WTC11 (cell line): ENCODE data around the gene KDM5B. TPM values are rescaled to one million over a fixed set of nuclear protein-coding genes. Genes with fewer than 3 reads are reported as not detected.

ENCODE experiments used
- ATAC-seq: fragments of 200-7000 bp; cut with Tn5 transposase; 2 replicates; pipeline ENCODE4 v1.10.0; 2021; ENCODE audit warnings: mild to moderate bottlenecking, moderate library complexity
- CTCF ChIA-PET: fragments of 300-600 bp; sonication (Branson Sonifier 250); formaldehyde crosslinking; loops from one replicate; lab custom pipeline; 2021; ENCODE audit warnings: antibody characterized with exemption; lab: Charles Lee
- POLR2A ChIA-PET: fragments of 350-600 bp; sonication (Branson Sonifier 250); formaldehyde crosslinking; loops from one replicate; lab custom pipeline; 2021; ENCODE audit warnings: antibody characterized with exemption; lab: Charles Lee
- DNase-seq: peaks from one replicate; pipeline ENCODE4 v3.0.0; 2021; ENCODE audit warnings: low spot score
- H3K27ac Mint-ChIP-seq: 2 replicates; pipeline ENCODE4 v1.8.0; 2021; ENCODE audit warnings: mixed read lengths
- H3K27me3 Mint-ChIP-seq: 2 replicates; pipeline ENCODE4 v1.8.0; 2021; ENCODE audit warnings: low read depth, mild to moderate bottlenecking, moderate library complexity, mixed read lengths
- H3K36me3 Mint-ChIP-seq: 2 replicates; pipeline ENCODE4 v1.8.0; 2021; ENCODE audit warnings: mixed read lengths
- H3K4me1 Mint-ChIP-seq: 2 replicates; pipeline ENCODE4 v1.8.0; 2022; ENCODE audit warnings: mixed read lengths
- H3K4me3 Mint-ChIP-seq: 2 replicates; pipeline ENCODE4 v1.8.0; 2021; ENCODE audit warnings: mild to moderate bottlenecking, moderate library complexity, mixed read lengths
- H3K9me3 Mint-ChIP-seq: 2 replicates; pipeline ENCODE4 v1.8.0; 2021; ENCODE audit warnings: mixed read lengths
- ATF1 ChIP-seq: sonication (generic); formaldehyde crosslinking; IDR thresholded peaks from 2 replicates; pipeline ENCODE4 v1.8.1; 2023; ENCODE audit warnings: mild to moderate bottlenecking, moderate library complexity, missing genetic modification reagents
- CBFB ChIP-seq: sonication (generic); formaldehyde crosslinking; IDR thresholded peaks from 2 replicates; pipeline ENCODE4 v1.8.1; 2022; ENCODE audit warnings: mild to moderate bottlenecking, low read depth, missing genetic modification reagents
- CREB1 ChIP-seq: sonication (generic); formaldehyde crosslinking; IDR thresholded peaks from 2 replicates; pipeline ENCODE4 v1.8.0; 2023; ENCODE audit warnings: mild to moderate bottlenecking, missing genetic modification reagents
- CREM ChIP-seq: sonication (generic); formaldehyde crosslinking; IDR thresholded peaks from 2 replicates; pipeline ENCODE4 v1.8.1; 2022; ENCODE audit warnings: mild to moderate bottlenecking, missing genetic modification reagents, moderate library complexity
- ESRRA ChIP-seq: sonication (generic); formaldehyde crosslinking; IDR thresholded peaks from 2 replicates; pipeline ENCODE4 v1.8.1; 2022; ENCODE audit warnings: mild to moderate bottlenecking, missing genetic modification reagents, borderline replicate concordance
- ETV6 ChIP-seq: sonication (generic); formaldehyde crosslinking; IDR thresholded peaks from 2 replicates; pipeline ENCODE4 v1.8.1; 2022; ENCODE audit warnings: mild to moderate bottlenecking, missing genetic modification reagents
- FOXP1 ChIP-seq: sonication (generic); formaldehyde crosslinking; IDR thresholded peaks from 2 replicates; pipeline ENCODE4 v1.8.0; 2022; ENCODE audit warnings: missing genetic modification reagents, mild to moderate bottlenecking, moderate library complexity, borderline replicate concordance
- IRF2 ChIP-seq: sonication (generic); formaldehyde crosslinking; IDR thresholded peaks from 2 replicates; pipeline ENCODE4 v1.8.0; 2022; ENCODE audit warnings: low read depth, missing genetic modification reagents, borderline replicate concordance
- NR1H2 ChIP-seq: sonication (generic); formaldehyde crosslinking; IDR thresholded peaks from 2 replicates; pipeline ENCODE4 v1.9.0; 2021; ENCODE audit warnings: mild to moderate bottlenecking, moderate library complexity, missing genetic modification reagents
- NR3C1 ChIP-seq: sonication (generic); formaldehyde crosslinking; conservative IDR thresholded peaks from 2 replicates; pipeline ENCODE4 v1.8.1; 2023; ENCODE audit warnings: low read depth, mild to moderate bottlenecking, missing genetic modification reagents
- RORB ChIP-seq: fragments of 250-450 bp; sonication (Bioruptor Pico); IDR thresholded peaks from 2 replicates; pipeline ENCODE4 v1.9.0; 2021; ENCODE audit warnings: mild to moderate bottlenecking
- SMAD3 ChIP-seq: sonication (generic); formaldehyde crosslinking; IDR thresholded peaks from 2 replicates; pipeline ENCODE4 v1.8.0; 2022; ENCODE audit warnings: missing genetic modification reagents, mild to moderate bottlenecking, borderline replicate concordance
- SMAD4 ChIP-seq: sonication (generic); formaldehyde crosslinking; IDR thresholded peaks from 2 replicates; pipeline ENCODE4 v1.8.0; 2022; ENCODE audit warnings: mild to moderate bottlenecking, missing genetic modification reagents
- SOX15 ChIP-seq: fragments of 250-450 bp; sonication (Bioruptor Pico); IDR thresholded peaks from 2 replicates; pipeline ENCODE4 v1.9.0; 2021; ENCODE audit warnings: mild to moderate bottlenecking
- SP1 ChIP-seq: sonication (generic); formaldehyde crosslinking; conservative IDR thresholded peaks from 2 replicates; pipeline ENCODE4 v1.8.1; 2022; ENCODE audit warnings: missing genetic modification reagents
- TP53 ChIP-seq: sonication (generic); formaldehyde crosslinking; IDR thresholded peaks from 2 replicates; pipeline ENCODE4 v1.8.1; 2023; ENCODE audit warnings: mild to moderate bottlenecking, missing genetic modification reagents
- ZNF138 ChIP-seq: sonication (generic); formaldehyde crosslinking; conservative IDR thresholded peaks from 2 replicates; pipeline ENCODE4 v1.8.1; 2022; ENCODE audit warnings: mild to moderate bottlenecking, moderate library complexity, missing genetic modification reagents
- ZNF532 ChIP-seq: fragments of 250-450 bp; sonication (Bioruptor Pico); IDR thresholded peaks from 2 replicates; pipeline ENCODE4 v1.9.0; 2021; ENCODE audit warnings: mild to moderate bottlenecking, borderline replicate concordance
- total RNA-seq: library from RNA; stranded (reverse); gene quantifications from 3 replicates; pipeline ENCODE4 v1.2.3, GENCODE V29; 2021
- TF ChIP-seq, protein P1 (sequence below): sonication (generic); formaldehyde crosslinking; IDR thresholded peaks from 2 replicates; pipeline ENCODE4 v1.8.1; 2023; ENCODE audit warnings: mild to moderate bottlenecking, missing genetic modification reagents, moderate library complexity
- TF ChIP-seq, protein P2 (sequence below): fragments of 250-450 bp; sonication (Bioruptor Pico); conservative IDR thresholded peaks from 2 replicates; pipeline ENCODE4 v1.9.0; 2021; ENCODE audit warnings: mild to moderate bottlenecking
- TF ChIP-seq, protein P3 (sequence below): sonication (generic); formaldehyde crosslinking; IDR thresholded peaks from 2 replicates; pipeline ENCODE4 v1.8.0; 2022; ENCODE audit warnings: mild to moderate bottlenecking, missing genetic modification reagents
- TF ChIP-seq, protein P4 (sequence below): fragments of 250-450 bp; sonication (Bioruptor Pico); IDR thresholded peaks from 2 replicates; pipeline ENCODE4 v1.9.0; 2021; ENCODE audit warnings: moderate library complexity, mild to moderate bottlenecking, inconsistent platforms, borderline replicate concordance
- TF ChIP-seq, protein P5 (sequence below): fragments of 200-600 bp; IDR thresholded peaks from 2 replicates; pipeline ENCODE4 v1.8.0; 2022; ENCODE audit warnings: antibody characterized with exemption

The KDM5B gene
- total RNA-seq, 1 experiment from 2014 or later: 222 TPM

- ChIA-PET POLR2A (interaction anchor here (0.6 kb wide), 2 partner anchors 37 to 93 kb away, joined by 4 read pairs; no protein-coding TSS in a partner anchor), CTCF (interaction anchor here (0.7 to 1.9 kb wide), 3 partner anchors 10 to 1021 kb away, joined by 5 to 8 read pairs (median 5); no protein-coding TSS in a partner anchor)
- no peak for ATAC-seq
Observed at GRCh38 chr1:202850593-202851362, 42.6 kb upstream of the KDM5B start.

DNA sequence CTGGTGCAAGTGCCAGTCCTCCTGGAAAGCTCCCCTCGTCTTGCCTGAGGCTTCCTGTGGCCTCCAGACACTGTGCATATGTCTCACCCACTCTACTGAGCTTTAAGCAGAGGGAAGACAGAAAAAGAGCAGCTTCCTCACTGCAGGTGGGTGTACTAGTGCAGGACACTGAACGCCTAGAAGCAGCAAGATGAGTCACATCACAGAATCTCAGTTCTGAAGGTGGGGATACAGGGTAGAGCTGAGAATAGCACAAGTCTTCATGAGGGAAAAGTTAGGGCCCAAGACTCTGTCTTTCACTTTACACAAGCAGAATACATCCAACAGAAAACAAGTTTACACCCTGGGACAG is 39.9 kb upstream of the KDM5B start:
- Mint-ChIP-seq H3K36me3 (peaks cover 13% of the 10 kb centered on the region), H3K27ac (no peak overlapping the region), H3K9me3 (no peaks in the 10 kb centered on the region), H3K4me1 (peaks cover 15% of the 10 kb centered on the region; the same call in 1 of the 2 replicates), H3K4me3 (no peak overlapping the region), H3K27me3 (no peaks in the 10 kb centered on the region)
- CTCF ChIA-PET: interaction anchor here (1.0 kb wide), 1 partner anchor 39 kb away, joined by 5 read pairs; no protein-coding TSS in a partner anchor
- POLR2A ChIA-PET: interaction anchor here (0.5 kb wide), 1 partner anchor 904 kb away, joined by 3 read pairs; no protein-coding TSS in a partner anchor
- no peak for DNase-seq
- ATAC-seq: no peak
- TF ChIP-seq SOX15 (CRISPR knock-in tag) (no peak), IRF2 (CRISPR knock-in tag) (no peak), FOXP1 (CRISPR knock-in tag) (no peak), ZNF532 (no peak), ESRRA (CRISPR knock-in tag) (no peak), NR3C1 (CRISPR knock-in tag) (no peak), NR1H2 (CRISPR knock-in tag) (no peak), RORB (CRISPR knock-in tag) (no peak), ETV6 (no peak), CREB1 (CRISPR knock-in tag) (no peak), TP53 (CRISPR knock-in tag) (no peak), SP1 (CRISPR knock-in tag) (no peak)
- TF ChIP-seq, protein P1, sequence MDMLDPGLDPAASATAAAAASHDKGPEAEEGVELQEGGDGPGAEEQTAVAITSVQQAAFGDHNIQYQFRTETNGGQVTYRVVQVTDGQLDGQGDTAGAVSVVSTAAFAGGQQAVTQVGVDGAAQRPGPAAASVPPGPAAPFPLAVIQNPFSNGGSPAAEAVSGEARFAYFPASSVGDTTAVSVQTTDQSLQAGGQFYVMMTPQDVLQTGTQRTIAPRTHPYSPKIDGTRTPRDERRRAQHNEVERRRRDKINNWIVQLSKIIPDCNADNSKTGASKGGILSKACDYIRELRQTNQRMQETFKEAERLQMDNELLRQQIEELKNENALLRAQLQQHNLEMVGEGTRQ (CRISPR knock-in tag): no peak
- TF ChIP-seq, protein P2, sequence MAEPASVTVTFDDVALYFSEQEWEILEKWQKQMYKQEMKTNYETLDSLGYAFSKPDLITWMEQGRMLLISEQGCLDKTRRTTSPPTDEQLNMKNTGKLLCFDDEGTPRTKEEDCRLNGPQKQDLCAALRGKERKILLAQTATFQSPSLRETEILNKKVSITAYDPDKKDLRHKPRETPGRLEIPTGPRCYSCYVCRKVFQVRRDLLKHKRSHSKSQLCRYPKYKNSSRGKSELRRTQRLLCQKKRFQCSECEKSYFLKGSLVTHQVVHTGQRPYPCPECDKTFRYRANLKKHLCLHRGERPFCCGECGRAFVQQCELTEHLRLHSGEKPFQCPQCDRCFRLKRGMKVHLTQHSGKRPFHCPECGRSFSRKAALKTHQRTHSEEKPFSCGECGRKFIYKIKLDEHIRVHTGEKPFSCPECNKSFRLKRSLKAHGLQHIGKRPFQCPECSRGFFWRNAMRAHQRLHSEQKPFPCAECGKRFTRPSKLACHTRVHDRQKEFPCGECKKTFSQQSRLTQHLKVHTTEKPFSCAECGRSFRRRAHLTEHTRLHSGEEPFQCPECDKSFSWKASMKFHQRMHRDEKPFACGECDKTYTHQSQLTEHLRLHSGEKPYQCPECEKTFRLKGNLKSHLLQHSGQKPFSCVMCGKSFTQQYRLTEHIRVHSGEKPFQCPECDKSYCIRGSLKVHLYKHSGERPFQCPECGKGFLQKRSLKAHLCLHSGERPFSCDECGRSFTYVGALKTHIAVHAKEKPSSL (CRISPR knock-in tag): no peak
- TF ChIP-seq, protein P3, sequence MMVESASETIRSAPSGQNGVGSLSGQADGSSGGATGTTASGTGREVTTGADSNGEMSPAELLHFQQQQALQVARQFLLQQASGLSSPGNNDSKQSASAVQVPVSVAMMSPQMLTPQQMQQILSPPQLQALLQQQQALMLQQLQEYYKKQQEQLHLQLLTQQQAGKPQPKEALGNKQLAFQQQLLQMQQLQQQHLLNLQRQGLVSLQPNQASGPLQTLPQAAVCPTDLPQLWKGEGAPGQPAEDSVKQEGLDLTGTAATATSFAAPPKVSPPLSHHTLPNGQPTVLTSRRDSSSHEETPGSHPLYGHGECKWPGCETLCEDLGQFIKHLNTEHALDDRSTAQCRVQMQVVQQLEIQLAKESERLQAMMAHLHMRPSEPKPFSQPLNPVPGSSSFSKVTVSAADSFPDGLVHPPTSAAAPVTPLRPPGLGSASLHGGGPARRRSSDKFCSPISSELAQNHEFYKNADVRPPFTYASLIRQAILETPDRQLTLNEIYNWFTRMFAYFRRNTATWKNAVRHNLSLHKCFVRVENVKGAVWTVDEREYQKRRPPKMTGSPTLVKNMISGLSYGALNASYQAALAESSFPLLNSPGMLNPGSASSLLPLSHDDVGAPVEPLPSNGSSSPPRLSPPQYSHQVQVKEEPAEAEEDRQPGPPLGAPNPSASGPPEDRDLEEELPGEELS: no peak
- TF ChIP-seq, protein P4, sequence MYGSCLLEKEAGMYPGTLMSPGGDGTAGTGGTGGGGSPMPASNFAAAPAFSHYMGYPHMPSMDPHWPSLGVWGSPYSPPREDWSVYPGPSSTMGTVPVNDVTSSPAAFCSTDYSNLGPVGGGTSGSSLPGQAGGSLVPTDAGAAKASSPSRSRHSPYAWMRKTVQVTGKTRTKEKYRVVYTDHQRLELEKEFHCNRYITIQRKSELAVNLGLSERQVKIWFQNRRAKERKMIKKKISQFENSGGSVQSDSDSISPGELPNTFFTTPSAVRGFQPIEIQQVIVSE (CRISPR knock-in tag): no peak

More at GRCh38 chr1:202850593-202851362, 42.6 kb upstream of the KDM5B start:
- H3K4me3 Mint-ChIP-seq: no peak overlapping the region
- no peaks in the 10 kb centered on the region for H3K9me3 Mint-ChIP-seq
- TF ChIP-seq ATF1 (CRISPR knock-in tag) (no peak), FOXP1 (CRISPR knock-in tag) (no peak), SMAD4 (CRISPR knock-in tag) (no peak), ZNF138 (no peak), SP1 (CRISPR knock-in tag) (no peak), CREM (CRISPR knock-in tag) (no peak), CBFB (CRISPR knock-in tag) (no peak), TP53 (CRISPR knock-in tag) (no peak), SMAD3 (no peak)
- TF ChIP-seq, protein P5, sequence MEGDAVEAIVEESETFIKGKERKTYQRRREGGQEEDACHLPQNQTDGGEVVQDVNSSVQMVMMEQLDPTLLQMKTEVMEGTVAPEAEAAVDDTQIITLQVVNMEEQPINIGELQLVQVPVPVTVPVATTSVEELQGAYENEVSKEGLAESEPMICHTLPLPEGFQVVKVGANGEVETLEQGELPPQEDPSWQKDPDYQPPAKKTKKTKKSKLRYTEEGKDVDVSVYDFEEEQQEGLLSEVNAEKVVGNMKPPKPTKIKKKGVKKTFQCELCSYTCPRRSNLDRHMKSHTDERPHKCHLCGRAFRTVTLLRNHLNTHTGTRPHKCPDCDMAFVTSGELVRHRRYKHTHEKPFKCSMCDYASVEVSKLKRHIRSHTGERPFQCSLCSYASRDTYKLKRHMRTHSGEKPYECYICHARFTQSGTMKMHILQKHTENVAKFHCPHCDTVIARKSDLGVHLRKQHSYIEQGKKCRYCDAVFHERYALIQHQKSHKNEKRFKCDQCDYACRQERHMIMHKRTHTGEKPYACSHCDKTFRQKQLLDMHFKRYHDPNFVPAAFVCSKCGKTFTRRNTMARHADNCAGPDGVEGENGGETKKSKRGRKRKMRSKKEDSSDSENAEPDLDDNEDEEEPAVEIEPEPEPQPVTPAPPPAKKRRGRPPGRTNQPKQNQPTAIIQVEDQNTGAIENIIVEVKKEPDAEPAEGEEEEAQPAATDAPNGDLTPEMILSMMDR: no peak
- H3K36me3 Mint-ChIP-seq: peaks cover 18% of the 10 kb centered on the region
- no peak overlapping the region for H3K27ac Mint-ChIP-seq
- no peaks in the 10 kb centered on the region for H3K27me3 Mint-ChIP-seq
- no peak for DNase-seq
- peaks cover 5% of the 10 kb centered on the region; the same call in 1 of the 2 replicates for H3K4me1 Mint-ChIP-seq
